K562 (cell line): ENCODE results near the gene OLR1. TPM values are rescaled to one million over a fixed set of nuclear protein-coding genes. Genes with fewer than 3 reads are reported as not detected.

ENCODE experiments used
- ATAC-seq: fragments of 200-7000 bp; cut with Tn5 transposase; 3 replicates; pipeline ENCODE4 v1.9.1; 2020; ENCODE audit warnings: moderate library complexity
- BruUV-seq: library from RNA; stranded (reverse); fragments of 400-500 nt; replicated peaks from 2 replicates; lab custom pipeline; 2021; lab: Mats Ljungman, UMichigan
- CTCF ChIA-PET: fragments of 300-600 bp; formaldehyde crosslinking; extraction: SDS; loops from one replicate; lab custom pipeline; 2021; ENCODE audit warnings: low intra/inter-chr PET ratio; lab: Yijun Ruan, JAX
- POLR2A ChIA-PET: fragments of 300-600, 350-650 bp; sonication (Branson Sonifier 250); formaldehyde crosslinking; extraction: SDS; loops from one replicate; lab custom pipeline; 2021; ENCODE audit warnings: antibody characterized with exemption, inconsistent platforms; lab: Yijun Ruan, JAX
- DNase-seq, 4 experiments: peaks; one replicate each; pipeline versions ENCODE4 v3.0.0 to v3.0.0-alpha.2; 2011 to 2018; ENCODE audit warnings: low spot score in 3 of 4, mixed read lengths in 3 of 4; ENCODE audit errors: extremely low read depth in 1 of 4
- FAIRE-seq: peaks from 2 replicates; lab custom pipeline; 2011; peaks lifted over from hg19 to GRCh38; lab: Jason Lieb, UNC
- H2AFZ ChIP-seq: 2 replicates; pipeline ENCODE4 v1.6.0; 2011; ENCODE audit warnings: low read depth, low read length, control low read depth, inconsistent platforms
- H3K27ac ChIP-seq: fragments of 200-600 bp; 3 replicates; pipeline ENCODE4 v1.8.0; 2011; ENCODE audit warnings: low read depth, mild to moderate bottlenecking, control low read depth, inconsistent platforms, low read length, moderate library complexity, mixed read lengths; ENCODE audit errors: extremely low read depth
- H3K27me3 ChIP-seq, 2 experiments: fragments of 300-600 bp in 1 of 2; 2 replicates in 1 of 2; 3 replicates in 1 of 2; pipeline versions ENCODE4 v1.6.0 to v1.8.0; 2011; ENCODE audit warnings: inconsistent platforms in 2 of 2, low read length in 2 of 2, mild to moderate bottlenecking in 1 of 2, mixed read lengths in 1 of 2, moderate library complexity in 1 of 2; ENCODE audit not compliant: control insufficient read depth in 2 of 2, insufficient read depth in 2 of 2
- H3K36me3 ChIP-seq: fragments of 300-600 bp; 3 replicates; pipeline ENCODE4 v1.8.0; 2011; ENCODE audit warnings: mild to moderate bottlenecking, low read length, inconsistent platforms; ENCODE audit not compliant: control insufficient read depth, insufficient read depth
- H3K4me1 ChIP-seq, 2 experiments: fragments of 200-600 bp in 1 of 2; replicated peaks in 1 of 2; 2 replicates in 1 of 2; 3 replicates in 1 of 2; pipeline versions ENCODE4 v1.5.1 to v1.8.0; 2011; ENCODE audit warnings: inconsistent platforms in 2 of 2, low read length in 2 of 2, mild to moderate bottlenecking in 1 of 2, mixed read lengths in 1 of 2, moderate library complexity in 1 of 2; ENCODE audit not compliant: control insufficient read depth in 2 of 2, insufficient read depth in 2 of 2
- H3K4me2 ChIP-seq: 2 replicates; pipeline ENCODE4 v1.6.1; 2011; ENCODE audit warnings: low read length, control low read depth, inconsistent platforms, mixed read lengths; ENCODE audit not compliant: insufficient read depth
- H3K4me3 ChIP-seq: fragments of 200-600 bp; sonication (generic), shearing (Covaris generic); 2 replicates; pipeline ENCODE4 v1.5.1; 2016; ENCODE audit warnings: control low read depth, inconsistent platforms
- H3K79me2 ChIP-seq: fragments of 200-600 bp; 3 replicates; pipeline ENCODE4 v1.8.0; 2011; ENCODE audit warnings: low read length, inconsistent platforms; ENCODE audit not compliant: control insufficient read depth, insufficient read depth
- H3K9ac ChIP-seq, 2 experiments: 2 replicates each; pipeline versions ENCODE4 v1.6.0 to v1.6.1; 2011; ENCODE audit warnings: low read depth in 2 of 2, low read length in 2 of 2, control low read depth in 1 of 2, inconsistent platforms in 1 of 2, mild to moderate bottlenecking in 1 of 2, mixed read lengths in 1 of 2; ENCODE audit not compliant: insufficient read depth in 1 of 2
- H3K9me1 ChIP-seq: one replicate; pipeline ENCODE4 v1.6.0; 2011; ENCODE audit warnings: inconsistent platforms, mild to moderate bottlenecking, low read length, moderate library complexity; ENCODE audit not compliant: control insufficient read depth, insufficient read depth
- H3K9me3 ChIP-seq: replicated peaks from 2 replicates; pipeline ENCODE4 v1.5.1; 2011; ENCODE audit warnings: low read depth, low read length, inconsistent platforms; ENCODE audit not compliant: control insufficient read depth, insufficient read depth
- H4K20me1 ChIP-seq: replicated peaks from 2 replicates; pipeline ENCODE4 v1.6.1; 2011; ENCODE audit warnings: low read length, inconsistent platforms, mixed read lengths; ENCODE audit not compliant: control insufficient read depth, insufficient read depth
- ATF1 ChIP-seq, 2 experiments: fragments of 450-650 bp in 1 of 2; IDR thresholded peaks; 2 replicates each; pipeline ENCODE4 v1.6.1; 2016; ENCODE audit warnings: missing compliant biosample characterization in 1 of 2, missing genetic modification characterization in 1 of 2
- CEBPB ChIP-seq: fragments of 450-650 bp; IDR thresholded peaks from 2 replicates; pipeline ENCODE4 v1.6.1; 2016; ENCODE audit warnings: missing genetic modification characterization, missing compliant biosample characterization
- CEBPG ChIP-seq, 3 experiments: fragments of 200-800 bp in 1 of 3; sonication (Bioruptor generic) in 1 of 3; sonication (generic) in 1 of 3; formaldehyde crosslinking in 1 of 3; IDR thresholded peaks in 2 of 3; conservative IDR thresholded peaks in 1 of 3; 2 replicates each; pipeline versions ENCODE4 v1.6.1 to v1.8.0; 2016 to 2022; ENCODE audit warnings: missing compliant biosample characterization in 2 of 3, missing genetic modification characterization in 2 of 3, mild to moderate bottlenecking in 1 of 3, missing genetic modification reagents in 1 of 3
- STAG1 ChIP-seq: sonication (generic); formaldehyde crosslinking; IDR thresholded peaks from 2 replicates; pipeline ENCODE4 v1.5.0; 2020; ENCODE audit warnings: missing genetic modification reagents, borderline replicate concordance
- ZBTB1 ChIP-seq: sonication (generic); formaldehyde crosslinking; IDR thresholded peaks from 2 replicates; pipeline ENCODE4 v1.8.1; 2023; ENCODE audit warnings: missing genetic modification reagents, low read depth, mild to moderate bottlenecking, borderline replicate concordance
- ZNF354B ChIP-seq: fragments of 250-450 bp; sonication (Bioruptor Pico); IDR thresholded peaks from 2 replicates; pipeline ENCODE4 v1.4.0; 2020
- ZNF445 ChIP-seq: fragments of 250-450 bp; sonication (Bioruptor Pico); IDR thresholded peaks from 2 replicates; pipeline ENCODE4 v1.4.0; 2020; ENCODE audit warnings: low read depth, mild to moderate bottlenecking, moderate library complexity
- WGBS: fragments of 100-300 bp; shearing (Covaris generic); methylation state at CpG from one replicate; pipeline ENCODE4 v1.1.6; 2016; ENCODE audit warnings: low coverage, mixed read lengths; ENCODE audit not compliant: insufficient coverage; ENCODE audit errors: missing lambda C conversion rate; 5-methylcytosine and 5-hydroxymethylcytosine counted together
- in situ Hi-C: fragments of 300-500 bp; cut with MboI; formaldehyde crosslinking; loops from 4 replicates; pipeline ENCODE4 v1.15.0; 2018; ENCODE audit warnings: inconsistent platforms, mixed read lengths
- intact Hi-C: fragments of 100-400 bp; cut with micrococcal nuclease; formaldehyde crosslinking; loops from 2 replicates; pipeline ENCODE4 v1.14.2; 2022
- polyA plus RNA-seq, 8 experiments: library from polyadenylated mRNA; depleted of rRNA in 4 of 8; stranded (reverse) in 5 of 8; unstranded in 3 of 8; fragments of >200 nt; fragmentation: Nextera tagmentation in 2 of 8; fragmentation: Illumina TruSeq in 1 of 8; extraction: Ambion mirVana in 2 of 8; extraction: Trizol in 1 of 8; gene quantifications; 2 replicates each; pipeline versions ENCODE4 v1.2.1 to v1.2.3, GENCODE V29; 2011 to 2014; ENCODE audit warnings: inconsistent platforms in 1 of 8, missing spikeins in 1 of 8
- total RNA-seq, 7 experiments: library from RNA; depleted of rRNA in 6 of 7; stranded (reverse); fragments of >200 nt in 6 of 7; fragmentation: Illumina TruSeq in 2 of 7; extraction: Trizol in 2 of 7; gene quantifications; 2 replicates each; pipeline versions ENCODE4 v1.2.1 to v1.2.3, GENCODE V29; 2011 to 2021; ENCODE audit warnings: low replicate concordance in 1 of 7
- TF ChIP-seq, protein P1 (sequence below): fragments of 250-450 bp; sonication (Bioruptor Pico); IDR thresholded peaks from 2 replicates; pipeline ENCODE4 v1.8.0; 2022; ENCODE audit warnings: inconsistent platforms, mild to moderate bottlenecking, moderate library complexity, borderline replicate concordance
- TF ChIP-seq, protein P2 (sequence below): fragments of 250-450 bp; sonication (Bioruptor Pico); IDR thresholded peaks from 2 replicates; pipeline ENCODE4 v1.4.0; 2020; ENCODE audit warnings: mild to moderate bottlenecking, moderate library complexity
- TF ChIP-seq, protein P3 (sequence below), 3 experiments: fragments of 200-800 bp in 1 of 3; sonication (Bioruptor generic) in 1 of 3; sonication (generic) in 1 of 3; formaldehyde crosslinking in 1 of 3; IDR thresholded peaks; 2 replicates each; pipeline versions ENCODE4 v1.6.1 to v1.8.0; 2016 to 2022; ENCODE audit warnings: mild to moderate bottlenecking in 2 of 3, missing compliant biosample characterization in 2 of 3, missing genetic modification characterization in 2 of 3, missing genetic modification reagents in 1 of 3
- TF ChIP-seq, protein P4 (sequence below), 2 experiments: IDR thresholded peaks in 1 of 2; conservative IDR thresholded peaks in 1 of 2; 2 replicates each; pipeline ENCODE4 v1.6.1; 2016; ENCODE audit warnings: low read depth in 2 of 2, mild to moderate bottlenecking in 1 of 2, missing compliant biosample characterization in 1 of 2, missing genetic modification characterization in 1 of 2, moderate library complexity in 1 of 2

OLR1 gene
- total and polyA plus RNA-seq, 9 of the 15 experiments (the other 6 are each of a cell fraction or from before 2014, with no cell fraction given), result not detected

DNA sequence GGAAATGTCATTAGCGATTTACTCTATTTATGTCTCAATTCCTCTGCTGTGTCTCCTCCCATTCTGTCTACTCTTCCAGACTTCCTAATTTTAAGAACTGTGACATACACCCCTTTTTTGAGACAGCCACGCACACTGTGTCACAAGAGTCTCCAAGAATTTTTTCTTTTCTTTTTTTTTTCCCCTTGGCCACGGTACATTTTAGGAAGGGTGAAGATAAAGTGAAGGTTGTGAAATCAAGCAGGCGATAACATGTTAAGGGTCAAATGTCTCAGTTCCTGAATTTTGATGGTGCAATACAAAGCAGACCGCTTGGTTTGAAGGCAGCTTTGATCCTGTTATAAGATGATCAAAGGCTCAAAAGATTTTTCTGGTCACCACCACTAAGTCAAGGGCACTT is 4.3 kb downstream of the OLR1 start:
- ChIA-PET CTCF (no interaction called here), POLR2A (no interaction called here)
- H3K4me1 ChIP-seq, result no peaks in the 10 kb centered on the region
- WGBS, result 1% methylated on average over 5 of the region's 5 CpGs
- no peak for FAIRE-seq
- H3K27me3 ChIP-seq, result no peaks in the 10 kb centered on the region; a peak in 1 of 5 replicates
- H3K4me2 ChIP-seq, result no peak overlapping the region
- in situ Hi-C loops, result no loop called here
- no peaks in the 10 kb centered on the region for H3K9me3 ChIP-seq
- no peak overlapping the region for H3K4me3 ChIP-seq
- no TSS peak for BruUV-seq
- no peaks in the 10 kb centered on the region for H3K36me3 ChIP-seq
- no peak overlapping the region for H3K9ac ChIP-seq
- no peak overlapping the region for H3K27ac ChIP-seq
- no peaks in the 10 kb centered on the region for H3K79me2 ChIP-seq
- no peak for DNase-seq
- H3K9me1 ChIP-seq, result no peaks in the 10 kb centered on the region
- ATAC-seq, result no peak
- TF ChIP-seq, protein P1, sequence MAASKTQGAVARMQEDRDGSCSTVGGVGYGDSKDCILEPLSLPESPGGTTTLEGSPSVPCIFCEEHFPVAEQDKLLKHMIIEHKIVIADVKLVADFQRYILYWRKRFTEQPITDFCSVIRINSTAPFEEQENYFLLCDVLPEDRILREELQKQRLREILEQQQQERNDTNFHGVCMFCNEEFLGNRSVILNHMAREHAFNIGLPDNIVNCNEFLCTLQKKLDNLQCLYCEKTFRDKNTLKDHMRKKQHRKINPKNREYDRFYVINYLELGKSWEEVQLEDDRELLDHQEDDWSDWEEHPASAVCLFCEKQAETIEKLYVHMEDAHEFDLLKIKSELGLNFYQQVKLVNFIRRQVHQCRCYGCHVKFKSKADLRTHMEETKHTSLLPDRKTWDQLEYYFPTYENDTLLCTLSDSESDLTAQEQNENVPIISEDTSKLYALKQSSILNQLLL, result no peak
- TF ChIP-seq CEBPG (CRISPR knock-in tag; IDR thresholded peaks at IDR 0.05), result no peak
- peak in 1 of 2 experiments; percentile 57; a peak in 1 of 4 replicates for TF ChIP-seq CEBPG (tag; conservative IDR thresholded peaks at IDR 0.05 in 1 of 2, IDR thresholded peaks at IDR 0.05 in 1 of 2)
- TF ChIP-seq, protein P2, sequence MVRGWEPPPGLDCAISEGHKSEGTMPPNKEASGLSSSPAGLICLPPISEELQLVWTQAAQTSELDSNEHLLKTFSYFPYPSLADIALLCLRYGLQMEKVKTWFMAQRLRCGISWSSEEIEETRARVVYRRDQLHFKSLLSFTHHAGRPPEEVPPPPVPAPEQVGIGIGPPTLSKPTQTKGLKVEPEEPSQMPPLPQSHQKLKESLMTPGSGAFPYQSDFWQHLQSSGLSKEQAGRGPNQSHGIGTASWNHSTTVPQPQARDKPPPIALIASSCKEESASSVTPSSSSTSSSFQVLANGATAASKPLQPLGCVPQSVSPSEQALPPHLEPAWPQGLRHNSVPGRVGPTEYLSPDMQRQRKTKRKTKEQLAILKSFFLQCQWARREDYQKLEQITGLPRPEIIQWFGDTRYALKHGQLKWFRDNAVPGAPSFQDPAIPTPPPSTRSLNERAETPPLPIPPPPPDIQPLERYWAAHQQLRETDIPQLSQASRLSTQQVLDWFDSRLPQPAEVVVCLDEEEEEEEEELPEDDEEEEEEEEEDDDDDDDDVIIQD, result no peak
- no peak for TF ChIP-seq ATF1 (CRISPR knock-in tag; IDR thresholded peaks at IDR 0.05)
- no peak for TF ChIP-seq ATF1 (tag; IDR thresholded peaks at IDR 0.05)
- TF ChIP-seq, protein P3, sequence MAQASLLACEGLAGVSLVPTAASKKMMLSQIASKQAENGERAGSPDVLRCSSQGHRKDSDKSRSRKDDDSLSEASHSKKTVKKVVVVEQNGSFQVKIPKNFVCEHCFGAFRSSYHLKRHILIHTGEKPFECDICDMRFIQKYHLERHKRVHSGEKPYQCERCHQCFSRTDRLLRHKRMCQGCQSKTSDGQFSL (CRISPR knock-in tag; IDR thresholded peaks at IDR 0.05), result no peak
- TF ChIP-seq, protein P3 (tag; IDR thresholded peaks at IDR 0.05), result no peak
- TF ChIP-seq CEBPB (tag), result peak; percentile 52
- no peak for TF ChIP-seq ZBTB1 (CRISPR knock-in tag)
- no peak for TF ChIP-seq STAG1 (CRISPR knock-in tag)
- TF ChIP-seq ZNF354B (CRISPR knock-in tag), result no peak
- TF ChIP-seq ZNF445 (CRISPR knock-in tag), result no peak
- TF ChIP-seq, protein P4, sequence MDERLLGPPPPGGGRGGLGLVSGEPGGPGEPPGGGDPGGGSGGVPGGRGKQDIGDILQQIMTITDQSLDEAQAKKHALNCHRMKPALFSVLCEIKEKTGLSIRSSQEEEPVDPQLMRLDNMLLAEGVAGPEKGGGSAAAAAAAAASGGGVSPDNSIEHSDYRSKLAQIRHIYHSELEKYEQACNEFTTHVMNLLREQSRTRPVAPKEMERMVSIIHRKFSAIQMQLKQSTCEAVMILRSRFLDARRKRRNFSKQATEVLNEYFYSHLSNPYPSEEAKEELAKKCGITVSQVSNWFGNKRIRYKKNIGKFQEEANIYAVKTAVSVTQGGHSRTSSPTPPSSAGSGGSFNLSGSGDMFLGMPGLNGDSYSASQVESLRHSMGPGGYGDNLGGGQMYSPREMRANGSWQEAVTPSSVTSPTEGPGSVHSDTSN (CRISPR knock-in tag; IDR thresholded peaks at IDR 0.05; ENCODE audit: low read depth), result no peak
- TF ChIP-seq, protein P4 (tag; conservative IDR thresholded peaks at IDR 0.05; ENCODE audit: low read depth), result no peak
- intact Hi-C loops, result no loop called here
- no peak overlapping the region for H2AFZ ChIP-seq
- H4K20me1 ChIP-seq, result no peaks in the 10 kb centered on the region
